GM19372 (cell line): ENCODE data around the gene ADGRE1.
"Not testable (repeated sequence)": the region's sequence is repeated elsewhere in the genome, so short reads cannot be mapped to it uniquely, and the experiment has no call there.

Experiments
- ATAC-seq: cut with Tn5 transposase; IDR thresholded peaks from one replicate; pipeline ENCODE4 v1.9.1; 2021; ENCODE audit warnings: mild to moderate bottlenecking, low read depth, moderate library complexity; ENCODE audit not compliant: unreplicated experiment

Gene ADGRE1, protein sequence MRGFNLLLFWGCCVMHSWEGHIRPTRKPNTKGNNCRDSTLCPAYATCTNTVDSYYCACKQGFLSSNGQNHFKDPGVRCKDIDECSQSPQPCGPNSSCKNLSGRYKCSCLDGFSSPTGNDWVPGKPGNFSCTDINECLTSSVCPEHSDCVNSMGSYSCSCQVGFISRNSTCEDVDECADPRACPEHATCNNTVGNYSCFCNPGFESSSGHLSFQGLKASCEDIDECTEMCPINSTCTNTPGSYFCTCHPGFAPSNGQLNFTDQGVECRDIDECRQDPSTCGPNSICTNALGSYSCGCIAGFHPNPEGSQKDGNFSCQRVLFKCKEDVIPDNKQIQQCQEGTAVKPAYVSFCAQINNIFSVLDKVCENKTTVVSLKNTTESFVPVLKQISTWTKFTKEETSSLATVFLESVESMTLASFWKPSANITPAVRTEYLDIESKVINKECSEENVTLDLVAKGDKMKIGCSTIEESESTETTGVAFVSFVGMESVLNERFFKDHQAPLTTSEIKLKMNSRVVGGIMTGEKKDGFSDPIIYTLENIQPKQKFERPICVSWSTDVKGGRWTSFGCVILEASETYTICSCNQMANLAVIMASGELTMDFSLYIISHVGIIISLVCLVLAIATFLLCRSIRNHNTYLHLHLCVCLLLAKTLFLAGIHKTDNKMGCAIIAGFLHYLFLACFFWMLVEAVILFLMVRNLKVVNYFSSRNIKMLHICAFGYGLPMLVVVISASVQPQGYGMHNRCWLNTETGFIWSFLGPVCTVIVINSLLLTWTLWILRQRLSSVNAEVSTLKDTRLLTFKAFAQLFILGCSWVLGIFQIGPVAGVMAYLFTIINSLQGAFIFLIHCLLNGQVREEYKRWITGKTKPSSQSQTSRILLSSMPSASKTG

DNA sequence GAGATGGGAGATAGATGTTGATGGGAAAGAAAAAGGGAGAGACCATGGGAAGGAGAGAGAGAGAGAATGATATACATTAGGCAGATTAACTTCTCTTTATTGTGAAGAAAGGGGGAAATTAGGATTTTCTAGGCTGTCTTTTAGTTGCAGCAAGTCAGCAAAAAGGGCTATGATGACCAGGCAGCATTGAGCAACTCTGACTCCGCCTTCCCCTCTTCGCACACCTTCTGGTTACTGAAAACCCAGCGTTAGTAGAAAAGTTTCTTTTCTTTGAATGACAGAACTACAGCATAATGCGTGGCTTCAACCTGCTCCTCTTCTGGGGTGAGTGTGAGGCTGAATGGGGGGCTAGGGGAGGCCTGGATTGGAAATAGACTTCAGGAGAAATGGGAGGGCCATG, at the start of gene ADGRE1:
Gene ADGRE1, plus strand, starts transcription at position 264 of the 400 bp plus-strand sequence. Its CDS starts 30 bp downstream, at position 294.
- no peak for ATAC-seq

DNA sequence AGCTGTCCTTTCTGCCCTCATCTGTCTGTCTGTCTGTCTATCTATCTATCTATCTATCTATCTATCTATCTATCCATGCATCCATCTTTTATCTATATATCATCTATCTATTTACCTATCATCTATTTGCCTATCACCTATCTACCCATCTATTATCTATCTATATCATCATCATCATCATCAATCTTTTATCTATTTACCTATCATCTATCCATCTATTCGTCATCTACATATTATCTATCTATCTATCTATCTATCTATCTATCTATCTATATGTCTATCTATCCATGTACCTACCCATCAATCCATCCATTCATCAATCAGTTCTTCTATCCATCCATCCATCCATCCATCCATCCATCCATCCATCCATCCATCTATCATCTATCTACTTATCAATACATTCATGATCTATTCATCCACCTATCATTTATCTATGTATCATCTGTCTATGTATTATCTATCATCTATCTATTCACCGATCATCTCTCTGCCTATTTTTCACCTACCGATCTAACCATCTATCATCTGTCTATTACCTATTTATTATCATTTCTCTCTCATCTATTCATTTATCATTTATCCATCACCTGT, 49.2 kb upstream of the ADGRE1 start:
- ATAC-seq = no peak

DNA sequence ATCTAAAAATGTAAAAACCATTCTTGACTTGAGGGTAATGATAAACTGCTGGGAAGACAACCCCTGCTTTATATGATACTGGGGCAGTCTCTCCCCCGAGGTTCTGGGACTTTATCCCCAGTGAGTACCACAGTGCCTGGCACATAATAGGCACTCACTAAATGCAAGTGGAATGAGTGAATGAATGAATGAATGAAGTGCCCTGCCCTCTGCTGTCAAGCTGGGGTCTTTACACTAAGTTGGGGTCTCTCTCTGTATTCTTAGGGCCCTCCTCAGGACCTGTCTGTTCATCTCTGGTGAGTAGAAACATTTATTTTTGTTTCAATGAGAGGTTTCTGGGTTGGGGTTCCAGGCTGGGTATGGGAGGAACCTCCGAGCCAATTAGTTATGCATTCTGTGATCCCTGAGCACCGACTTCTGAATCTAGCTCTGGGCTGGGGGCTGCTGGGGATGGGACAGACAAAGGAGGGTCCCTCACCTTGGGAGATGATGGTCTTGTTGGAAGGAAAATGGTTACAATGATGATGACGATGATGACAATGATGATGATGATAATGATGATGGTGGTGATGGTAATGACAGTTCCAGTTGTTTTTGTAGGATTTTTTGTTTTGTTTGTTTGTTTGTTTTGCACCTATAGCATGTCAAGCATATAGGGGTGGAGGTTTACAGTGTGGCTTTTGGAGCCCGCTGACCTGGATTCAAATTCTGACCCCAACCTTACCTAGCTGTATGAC, 44.3 kb upstream of the ADGRE1 start:
- no peak for ATAC-seq

DNA sequence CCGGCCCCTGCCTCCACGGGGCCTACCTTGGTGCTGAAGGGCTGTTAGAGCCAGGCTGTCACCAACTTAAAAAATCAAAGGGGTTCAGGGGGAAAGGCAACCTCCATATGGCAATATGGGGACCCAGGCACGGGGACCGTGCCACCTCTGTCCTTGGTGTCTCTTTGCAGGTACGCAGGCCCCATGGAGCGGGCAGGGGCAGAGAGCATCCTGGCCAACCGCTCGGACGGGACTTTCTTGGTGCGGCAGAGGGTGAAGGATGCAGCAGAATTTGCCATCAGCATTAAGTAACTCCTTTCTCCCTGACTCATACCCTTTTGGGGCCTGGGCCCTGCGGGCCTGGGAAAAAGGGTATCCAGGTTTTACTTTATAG, 39.6 kb upstream of the ADGRE1 start:
- ATAC-seq = no peak

DNA sequence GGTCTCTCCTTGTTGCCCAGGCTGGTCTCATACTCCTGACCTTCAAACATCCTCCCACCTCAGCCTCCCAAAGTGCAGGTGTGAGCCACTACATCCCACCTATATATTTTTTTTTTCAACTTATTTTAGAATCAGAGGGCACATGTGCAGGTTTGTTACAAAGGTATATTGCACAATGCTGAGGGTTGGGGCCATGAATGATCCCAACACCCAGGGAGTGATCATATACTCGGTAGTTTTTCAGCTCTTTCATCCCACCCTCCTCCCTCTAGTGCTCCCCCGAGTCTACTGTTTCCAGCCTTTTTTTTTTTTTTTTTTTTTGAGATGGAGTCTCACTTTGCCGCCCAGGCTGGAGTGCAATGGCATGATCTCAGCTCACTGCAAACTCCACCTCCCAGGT, 38.4 kb upstream of the ADGRE1 start:
- ATAC-seq = no peak

DNA sequence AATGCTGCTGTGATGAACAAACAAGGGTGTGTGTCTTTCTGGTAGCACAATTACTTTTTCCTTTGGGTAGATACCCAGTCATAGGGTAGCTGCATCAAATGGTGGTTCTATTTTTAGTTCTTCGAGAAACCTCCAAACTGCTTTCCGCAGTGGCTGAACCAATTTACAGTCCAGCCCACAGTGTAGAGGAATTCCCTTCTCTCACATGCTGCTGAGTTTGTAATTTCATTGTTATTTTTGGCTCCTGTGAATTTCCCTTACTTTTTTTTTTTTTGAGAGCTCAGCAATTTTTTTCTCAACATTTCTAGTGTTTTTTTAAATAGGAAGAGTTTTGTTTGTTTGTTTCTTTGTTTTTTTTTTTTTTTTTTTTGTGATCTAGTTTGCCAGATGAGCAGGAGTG, 37.5 kb upstream of the ADGRE1 start:
- ATAC-seq = no peak

DNA sequence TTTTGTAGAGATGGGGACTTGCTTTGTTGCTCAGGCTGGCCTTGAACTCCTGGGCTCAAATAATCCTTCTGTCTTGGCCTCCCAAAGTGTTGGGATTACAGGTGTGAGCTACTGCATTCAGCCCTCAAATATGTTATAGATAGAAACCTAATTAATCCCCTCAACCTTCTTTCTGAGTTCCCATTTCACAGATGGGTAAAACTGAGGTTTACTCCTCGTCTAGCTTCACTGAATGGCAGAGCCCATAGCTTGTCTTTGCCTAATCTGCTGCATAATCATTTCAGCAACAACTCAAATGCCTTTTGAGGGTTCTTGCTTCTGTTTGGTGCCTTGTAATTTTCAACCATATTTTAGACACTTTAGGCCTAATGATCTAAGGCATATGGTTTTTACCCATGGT, 36.0 kb upstream of the ADGRE1 start:
- no peak for ATAC-seq

DNA sequence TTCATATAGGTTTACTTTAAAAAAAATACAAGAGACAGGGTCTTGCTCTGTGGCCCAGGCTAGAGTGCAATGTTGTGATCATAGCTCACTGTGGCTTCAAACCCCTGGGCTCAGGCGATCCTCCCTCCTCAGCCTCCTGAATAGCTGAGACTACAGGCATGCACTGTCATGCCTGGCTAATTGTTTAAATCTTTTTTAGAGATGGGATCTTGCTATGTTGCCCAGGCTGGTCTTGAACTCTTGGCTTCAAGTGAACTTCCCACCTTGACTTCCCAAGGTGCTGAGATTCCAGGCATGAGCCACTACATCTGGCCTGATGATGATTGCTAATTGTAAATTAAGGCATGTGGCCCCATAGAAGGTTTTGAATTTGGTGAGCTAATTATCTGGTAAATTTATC, 35.4 kb upstream of the ADGRE1 start:
- no peak for ATAC-seq

DNA sequence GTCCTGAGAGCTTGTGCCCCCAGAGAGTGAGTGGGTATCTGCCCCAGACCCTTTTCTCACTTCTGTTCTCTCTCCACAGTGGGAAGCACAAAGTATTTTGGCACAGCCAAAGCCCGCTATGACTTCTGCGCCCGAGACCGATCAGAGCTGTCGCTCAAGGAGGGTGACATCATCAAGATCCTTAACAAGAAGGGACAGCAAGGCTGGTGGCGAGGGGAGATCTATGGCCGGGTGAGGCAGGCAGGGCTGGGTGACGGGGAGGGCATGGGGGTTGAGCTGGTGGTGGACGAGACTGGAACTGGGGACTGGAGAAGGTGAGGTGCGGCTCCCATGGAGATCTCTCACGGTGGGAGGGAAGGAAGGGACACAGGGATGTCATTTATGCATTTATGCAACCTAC, 33.5 kb upstream of the ADGRE1 start:
- no peak for ATAC-seq

DNA sequence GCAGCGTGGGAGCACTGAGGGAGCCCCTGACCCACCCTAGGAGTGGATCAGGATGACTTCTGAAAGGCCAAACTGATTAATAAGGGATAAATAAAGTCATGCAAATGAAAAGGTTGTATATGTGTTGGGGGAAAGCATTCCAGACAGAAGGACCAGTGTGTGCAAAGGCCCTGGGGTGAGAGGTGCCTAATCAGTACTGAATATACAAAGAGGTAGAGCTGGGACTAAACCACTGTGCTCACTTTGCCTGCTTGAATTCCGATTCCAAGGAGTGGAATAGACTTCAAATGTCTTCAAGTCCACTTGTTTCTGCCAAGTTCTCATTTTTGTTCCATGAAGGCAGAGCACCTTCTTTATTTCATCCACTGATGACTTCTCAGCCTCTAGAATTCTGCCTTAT, 32.6 kb upstream of the ADGRE1 start:
- no peak for ATAC-seq

DNA sequence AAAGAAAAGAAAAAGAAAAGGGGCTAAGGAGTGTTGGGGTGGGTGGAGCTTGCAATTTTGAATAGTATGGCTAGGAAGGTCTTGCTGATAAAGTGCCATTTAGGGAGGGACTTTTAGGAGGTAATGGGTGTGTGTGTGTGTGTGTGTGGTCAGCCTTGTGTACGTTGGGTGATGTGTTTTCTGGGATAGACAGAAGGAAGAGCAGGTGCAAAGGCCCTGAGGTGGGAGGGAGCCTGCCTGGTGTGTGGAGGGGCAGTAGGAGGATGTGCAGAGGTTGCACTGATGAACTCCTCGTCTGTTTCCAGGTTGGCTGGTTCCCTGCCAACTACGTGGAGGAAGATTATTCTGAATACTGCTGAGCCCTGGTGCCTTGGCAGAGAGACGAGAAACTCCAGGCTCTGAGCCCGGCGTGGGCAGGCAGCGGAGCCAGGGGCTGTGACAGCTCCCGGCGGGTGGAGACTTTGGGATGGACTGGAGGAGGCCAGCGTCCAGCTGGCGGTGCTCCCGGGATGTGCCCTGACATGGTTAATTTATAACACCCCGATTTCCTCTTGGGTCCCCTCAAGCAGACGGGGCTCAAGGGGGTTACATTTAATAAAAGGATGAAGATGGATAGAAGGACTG, 30.5 kb upstream of the ADGRE1 start:
- ATAC-seq = no peak

DNA sequence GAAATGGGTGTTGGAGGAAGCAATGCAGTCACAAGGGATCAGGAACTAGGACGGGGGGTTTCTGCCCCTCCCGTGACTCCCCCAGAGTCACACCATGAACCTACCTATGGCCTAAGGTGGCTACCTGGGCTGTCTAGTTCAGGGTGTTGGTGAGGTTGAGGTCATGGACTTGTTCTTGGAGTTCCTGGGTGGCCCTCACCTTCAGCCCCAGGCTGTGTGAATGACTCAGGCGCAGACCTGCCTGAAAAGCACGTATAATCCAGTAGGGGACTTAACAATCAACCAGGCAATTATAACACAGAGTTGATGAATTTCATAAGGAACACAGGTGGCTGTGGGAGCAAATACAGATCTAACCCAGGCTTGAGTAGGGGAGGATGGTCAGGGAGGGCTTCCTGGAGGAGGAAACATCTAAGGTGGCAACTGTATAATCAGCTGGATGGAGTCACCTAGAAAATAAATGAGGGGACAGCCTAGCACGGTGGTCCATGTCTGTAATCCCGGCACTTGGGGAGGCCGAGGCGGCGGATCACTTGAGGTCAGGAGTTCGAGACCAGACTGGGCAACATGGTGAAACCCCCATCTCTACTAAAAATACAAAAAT, 25.6 kb upstream of the ADGRE1 start:
- no peak for ATAC-seq

DNA sequence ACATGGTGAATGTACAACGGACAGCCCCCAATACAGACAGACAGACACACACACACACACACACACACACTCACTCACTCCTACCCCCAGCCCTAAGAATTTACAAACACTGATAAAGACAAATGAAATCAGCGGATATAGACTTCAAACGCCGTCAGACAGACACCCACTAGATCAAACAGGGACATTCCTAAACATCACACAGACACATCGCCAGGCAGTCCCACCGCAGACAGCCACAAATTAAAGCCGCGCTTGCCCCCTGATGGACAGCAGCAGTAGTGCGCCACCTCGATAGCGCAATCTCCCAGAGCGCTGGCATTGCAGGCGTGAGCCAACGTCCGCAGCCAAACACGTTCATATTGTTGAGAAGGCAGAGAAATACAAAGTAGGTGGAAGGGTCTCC, 24.7 kb upstream of the ADGRE1 start:
- no peak for ATAC-seq

DNA sequence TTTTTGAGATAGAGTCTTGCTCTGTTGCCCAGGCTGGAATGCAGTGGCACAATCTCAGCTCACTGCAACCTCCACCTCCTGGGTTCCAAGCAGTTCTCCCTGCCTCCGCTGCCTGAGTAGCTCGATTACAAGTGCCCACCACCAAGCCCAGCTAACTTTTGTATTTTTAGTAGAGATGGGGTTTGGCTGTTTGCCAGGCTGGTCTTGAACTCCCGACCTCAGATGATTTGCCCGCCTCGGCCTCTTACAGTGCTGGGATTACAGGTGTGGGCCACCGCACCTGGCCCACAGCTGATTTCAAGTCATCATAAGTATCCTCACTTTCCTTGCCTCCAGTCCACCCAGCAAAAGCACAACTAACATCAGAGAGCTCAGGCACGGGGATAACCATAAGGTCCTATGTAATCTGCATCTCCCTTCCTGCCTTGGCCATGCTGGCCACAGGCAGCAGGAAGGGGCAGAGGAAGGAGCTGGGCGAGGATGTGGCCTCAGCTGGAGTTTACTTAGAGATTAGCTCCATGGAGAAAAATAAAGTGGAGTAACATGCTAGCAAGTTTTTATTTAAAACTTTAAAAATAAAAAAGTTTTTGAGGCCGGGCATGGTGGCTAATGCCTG, 22.9 kb upstream of the ADGRE1 start:
- no peak for ATAC-seq

DNA sequence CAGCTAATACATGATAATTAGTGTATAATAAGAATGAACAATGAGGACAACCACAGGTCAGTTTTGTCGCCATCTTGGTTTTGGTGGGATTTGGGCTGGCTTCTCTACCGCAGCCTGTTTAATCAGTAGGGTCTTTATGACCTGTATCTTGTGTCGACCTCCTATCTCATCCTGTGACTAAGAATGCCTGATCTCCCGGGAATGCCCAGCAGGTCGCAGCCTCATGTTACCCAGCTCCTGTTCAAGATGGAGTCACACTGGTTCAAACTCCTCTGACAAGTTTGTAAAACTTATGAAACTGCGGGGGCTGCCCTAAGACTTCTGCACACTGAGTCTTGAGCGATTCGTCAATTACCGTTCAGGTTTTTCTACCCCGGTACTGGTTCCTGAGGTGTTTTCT, 21.5 kb upstream of the ADGRE1 start:
- ATAC-seq = no peak

DNA sequence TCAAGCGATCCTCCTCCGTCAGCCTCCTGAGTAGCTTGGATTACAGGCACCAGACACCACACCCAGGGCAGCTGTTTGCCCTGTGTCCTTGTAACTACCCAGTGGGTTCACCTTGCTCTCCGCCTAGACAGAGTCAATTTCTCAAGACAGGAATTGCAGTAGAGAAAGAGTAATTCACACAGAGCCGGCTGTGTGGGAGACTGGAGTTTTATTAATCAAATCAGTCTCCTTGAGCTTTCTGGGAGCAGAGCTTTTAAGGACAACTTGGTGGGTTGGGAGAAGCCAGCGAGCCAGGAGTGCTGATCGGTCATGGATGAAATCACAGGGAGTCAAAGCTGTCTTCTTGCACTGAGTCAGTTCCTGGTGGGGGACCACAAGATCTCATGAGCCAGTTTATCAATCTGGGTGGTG, 20.6 kb upstream of the ADGRE1 start:
- ATAC-seq = no peak

DNA sequence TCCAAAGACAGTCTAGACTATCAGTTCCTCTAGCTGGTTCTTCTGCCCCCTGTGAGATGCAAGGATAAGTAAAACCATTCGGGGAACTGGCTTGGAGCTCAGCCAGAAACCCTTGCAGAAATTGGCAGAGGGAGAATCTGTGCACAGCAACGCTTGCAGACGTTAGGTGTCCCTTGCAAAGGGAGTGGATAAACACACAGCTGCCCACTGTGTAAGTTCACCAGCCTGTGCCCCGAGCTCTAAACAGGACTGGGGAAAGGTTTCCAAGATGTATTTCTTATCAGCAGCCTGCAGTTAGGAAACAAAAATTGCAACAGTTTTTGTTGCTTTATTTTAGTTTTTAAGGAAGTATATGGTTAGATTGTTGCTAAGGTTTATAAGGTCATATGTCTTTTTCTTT, 19.0 kb upstream of the ADGRE1 start:
- no peak for ATAC-seq

DNA sequence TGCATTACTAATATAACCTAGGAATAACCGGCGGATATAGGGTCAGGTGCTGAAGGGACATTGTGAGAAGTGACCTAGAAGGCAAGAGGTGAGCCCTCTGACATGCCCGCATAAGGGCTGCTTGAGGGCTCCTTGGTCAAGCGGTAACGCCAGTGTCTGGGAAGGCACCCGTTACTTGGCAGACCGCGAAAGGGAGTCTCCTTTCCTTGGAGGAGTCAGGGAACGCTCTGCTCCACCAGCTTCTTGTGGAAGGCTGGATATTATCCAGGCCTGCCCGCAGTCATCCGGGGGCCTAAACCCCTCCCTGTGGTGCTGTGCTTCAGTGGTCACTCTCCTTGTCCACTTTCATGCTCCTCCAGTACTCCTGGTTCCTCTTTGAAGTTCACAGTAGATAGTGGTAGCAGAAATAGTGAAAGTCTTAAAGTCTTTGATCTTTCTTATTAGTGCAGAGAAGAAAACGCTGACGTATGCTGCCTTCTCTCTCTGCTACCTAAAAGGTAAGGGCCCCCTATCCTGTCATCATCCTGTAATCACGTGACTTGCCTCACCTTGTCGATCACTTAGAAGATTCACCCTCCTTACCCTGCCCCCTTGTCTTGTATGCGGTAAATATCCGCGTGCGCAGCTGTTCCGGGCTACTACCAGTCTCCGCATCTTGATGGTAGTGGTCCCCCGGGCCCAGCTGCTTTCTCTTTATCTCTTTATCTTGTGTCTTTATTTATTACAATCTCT, 18.1 kb upstream of the ADGRE1 start:
- not testable (repeated sequence) for ATAC-seq
